Kidney epithelial cell (primary cell): Measurements from ENCODE around the gene ADAMTS20. TPM values are rescaled to one million over a fixed set of nuclear protein-coding genes. Genes with fewer than 3 reads are reported as not detected.
"Not testable (repeated sequence)": the region's sequence is repeated elsewhere in the genome, so short reads cannot be mapped to it uniquely, and the experiment has no call there.

Experiments used
- DNase-seq: peaks from one replicate; pipeline ENCODE4 v3.0.0-alpha.2; 2010; ENCODE audit warnings: low read depth
- H3K27me3 ChIP-seq: 2 replicates; pipeline ENCODE4 v1.6.0; 2011; ENCODE audit warnings: low read length; ENCODE audit not compliant: control insufficient read depth, insufficient read depth
- H3K36me3 ChIP-seq: 2 replicates; pipeline ENCODE4 v1.5.1; 2011; ENCODE audit warnings: low read length; ENCODE audit not compliant: control insufficient read depth, insufficient read depth
- H3K4me3 ChIP-seq: 2 replicates; pipeline ENCODE4 v1.5.1; 2011; ENCODE audit warnings: low read depth, mild to moderate bottlenecking, control low read depth, low read length
- CTCF ChIP-seq: IDR thresholded peaks from 2 replicates; pipeline ENCODE4 v1.5.1; 2011; ENCODE audit warnings: mild to moderate bottlenecking, moderate library complexity, low read length, control low read depth, inconsistent platforms; ENCODE audit not compliant: insufficient read depth, poor library complexity, severe bottlenecking
- total RNA-seq: library from RNA; depleted of rRNA; stranded (reverse); fragments of >200 nt; gene quantifications from 2 replicates; pipeline ENCODE4 v1.2.3, GENCODE V29; 2015

Gene ADAMTS20
- total RNA-seq, 1 donor from 2014 or later: 0.33 TPM

DNA sequence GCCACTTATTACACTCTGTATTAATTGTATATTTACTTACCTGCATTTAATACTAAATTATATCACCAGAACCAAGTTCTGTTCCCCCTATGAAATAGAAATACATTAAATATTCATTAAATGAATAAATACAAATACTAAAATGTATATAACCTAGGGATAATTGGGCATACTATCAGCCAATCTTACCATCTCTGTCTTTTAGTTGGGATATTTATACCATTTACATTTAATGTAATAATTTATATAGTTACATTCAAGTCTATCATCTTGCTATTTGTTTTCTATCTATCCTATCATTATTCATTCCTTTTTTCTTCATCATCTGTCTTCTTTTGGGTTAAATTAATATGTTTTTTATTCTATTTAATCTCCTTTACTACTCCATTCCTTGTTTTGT, 4.1 kb upstream of the ADAMTS20 start:
- Histone ChIP-seq H3K4me3 (no peak overlapping the region), H3K36me3 (no peaks in the 10 kb centered on the region), H3K27me3 (peaks cover 14% of the 10 kb centered on the region)
- no peak for DNase-seq
- no peak for TF ChIP-seq CTCF

GRCh38 chr12:43551279-43551970, 578 bp downstream of the ADAMTS20 start:
- TF ChIP-seq CTCF: no peak
- DNase-seq: no peak
- Histone ChIP-seq H3K36me3 (no peaks in the 10 kb centered on the region), H3K27me3 (peaks cover 22% of the 10 kb centered on the region), H3K4me3 (peak overlapping the region; percentile 32)

- H3K27me3 ChIP-seq: peaks cover 22% of the 10 kb centered on the region
- H3K36me3 ChIP-seq: no peaks in the 10 kb centered on the region
- no peak overlapping the region for H3K4me3 ChIP-seq
- no peak for DNase-seq
- no peak for TF ChIP-seq CTCF
Observed at GRCh38 chr12:43550831-43551271, 1.2 kb downstream of the ADAMTS20 start.

GRCh38 chr12:43544703-43545102, 7.3 kb downstream of the ADAMTS20 start:
- H3K36me3 ChIP-seq: no peaks in the 10 kb centered on the region
- DNase-seq: no peak
- TF ChIP-seq CTCF: no peak
- H3K27me3 ChIP-seq: no peaks in the 10 kb centered on the region
- no peak overlapping the region for H3K4me3 ChIP-seq

- no peaks in the 10 kb centered on the region for H3K36me3 ChIP-seq
- no peaks in the 10 kb centered on the region for H3K27me3 ChIP-seq
- TF ChIP-seq CTCF: no peak
- H3K4me3 ChIP-seq: no peak overlapping the region
- DNase-seq: no peak
Observed at GRCh38 chr12:43540470-43540869, 11.5 kb downstream of the ADAMTS20 start.

- not testable (repeated sequence) for H3K27me3 ChIP-seq, H3K4me3 ChIP-seq, H3K36me3 ChIP-seq, DNase-seq
Observed at GRCh38 chr12:43537675-43538074, 14.3 kb downstream of the ADAMTS20 start.
